HepG2 (cell line): ENCODE results near the gene EIF5B. TPM values are rescaled to one million over a fixed set of nuclear protein-coding genes. Genes with fewer than 3 reads are reported as not detected.

Source experiments
- ATAC-seq: fragments of 200-7000 bp; cut with Tn5 transposase; 3 replicates; pipeline ENCODE4 v1.9.1; 2020; ENCODE audit warnings: mild to moderate bottlenecking, moderate library complexity
- BruUV-seq: library from RNA; stranded (reverse); fragments of 400-500 nt; replicated peaks from 2 replicates; lab custom pipeline; 2021; lab: Mats Ljungman, UMichigan
- CTCF ChIA-PET: fragments of 300-600 bp; formaldehyde crosslinking; extraction: SDS; loops from one replicate; lab custom pipeline; 2021; ENCODE audit warnings: low total read pairs, inconsistent platforms, low intra/inter-chr PET ratio; lab: Yijun Ruan, JAX
- POLR2A ChIA-PET: fragments of 350-600 bp; sonication (Branson Sonifier 250); formaldehyde crosslinking; loops from one replicate; lab custom pipeline; 2020; ENCODE audit warnings: antibody characterized with exemption, inconsistent platforms; lab: Yijun Ruan, JAX
- DNase-seq: peaks from one replicate; pipeline ENCODE4 v3.0.0-alpha.2; 2015; ENCODE audit warnings: low spot score
- FAIRE-seq: peaks from 3 replicates; lab custom pipeline; 2011; peaks lifted over from hg19 to GRCh38; lab: Jason Lieb, UNC
- H2AFZ ChIP-seq: one replicate; pipeline ENCODE4 v1.6.1; 2011; ENCODE audit warnings: low read length, inconsistent platforms
- H3K27ac ChIP-seq: fragments of 300-600 bp; 3 replicates; pipeline ENCODE4 v1.8.0; 2011; ENCODE audit warnings: mixed run types, mild to moderate bottlenecking, mixed read lengths, low read length, inconsistent platforms; ENCODE audit not compliant: insufficient read depth; ENCODE audit errors: extremely low read length
- H3K27me3 ChIP-seq, 2 experiments: fragments of 200-600 bp in 1 of 2; 2 replicates in 1 of 2; 3 replicates in 1 of 2; pipeline versions ENCODE4 v1.6.0 to v1.8.0; 2011; ENCODE audit warnings: low read length in 2 of 2, mild to moderate bottlenecking in 2 of 2, moderate library complexity in 2 of 2, inconsistent platforms in 1 of 2; ENCODE audit not compliant: insufficient read depth in 2 of 2, control insufficient read depth in 1 of 2
- H3K36me3 ChIP-seq, 2 experiments: fragments of 200-600 bp in 1 of 2; replicated peaks in 1 of 2; 2 replicates in 1 of 2; 3 replicates in 1 of 2; pipeline versions ENCODE4 v1.5.1 to v1.8.0; 2011; ENCODE audit warnings: low read length in 2 of 2, inconsistent platforms in 1 of 2; ENCODE audit not compliant: insufficient read depth in 2 of 2, control insufficient read depth in 1 of 2
- H3K4me1 ChIP-seq: 2 replicates; pipeline ENCODE4 v1.5.1; 2012; ENCODE audit warnings: low read length, inconsistent platforms; ENCODE audit not compliant: insufficient read depth
- H3K4me2 ChIP-seq: 2 replicates; pipeline ENCODE4 v1.6.0; 2011; ENCODE audit warnings: low read depth, low read length, inconsistent platforms
- H3K4me3 ChIP-seq, 3 experiments: fragments of 200-600 bp in 1 of 3; sonication (generic), shearing (Covaris generic) in 1 of 3; replicated peaks in 1 of 3; 2 replicates each; pipeline ENCODE4 v1.5.1; 2011 to 2016; ENCODE audit warnings: low read length in 3 of 3, inconsistent platforms in 2 of 3, low read depth in 2 of 3, mild to moderate bottlenecking in 2 of 3, control low read depth in 1 of 3, mixed read lengths in 1 of 3; ENCODE audit not compliant: insufficient read depth in 1 of 3
- H3K79me2 ChIP-seq: one replicate; pipeline ENCODE4 v1.6.1; 2011; ENCODE audit warnings: low read length, inconsistent platforms; ENCODE audit not compliant: insufficient read depth
- H3K9ac ChIP-seq: 2 replicates; pipeline ENCODE4 v1.6.0; 2011; ENCODE audit warnings: mild to moderate bottlenecking, low read depth, low read length, inconsistent platforms; ENCODE audit not compliant: insufficient read depth
- H3K9me3 ChIP-seq: 2 replicates; pipeline ENCODE4 v1.5.1; 2012; ENCODE audit warnings: mild to moderate bottlenecking, low read length
- H4K20me1 ChIP-seq: 2 replicates; pipeline ENCODE4 v1.6.0; 2011; ENCODE audit warnings: inconsistent platforms, mild to moderate bottlenecking, low read length, moderate library complexity; ENCODE audit not compliant: insufficient read depth
- MEIS2 ChIP-seq: sonication (generic); formaldehyde crosslinking; IDR thresholded peaks from 2 replicates; pipeline ENCODE4 v1.9.0; 2021; ENCODE audit warnings: mild to moderate bottlenecking, missing genetic modification reagents
- PLRG1 ChIP-seq: fragments of 450-650 bp; conservative IDR thresholded peaks from 2 replicates; pipeline ENCODE4 v1.6.1; 2016
- RELA ChIP-seq: sonication (generic); formaldehyde crosslinking; IDR thresholded peaks from 2 replicates; pipeline ENCODE4 v1.4.0; 2020; ENCODE audit warnings: missing genetic modification reagents
- SIX1 ChIP-seq: sonication (generic); formaldehyde crosslinking; IDR thresholded peaks from 2 replicates; pipeline ENCODE4 v1.4.0; 2020; ENCODE audit warnings: missing genetic modification reagents, borderline replicate concordance
- SOX13 ChIP-seq, 3 experiments: fragments of 450-650 bp in 1 of 3; sonication (generic) in 1 of 3; formaldehyde crosslinking in 1 of 3; IDR thresholded peaks in 2 of 3; conservative IDR thresholded peaks in 1 of 3; 2 replicates each; pipeline versions ENCODE4 v1.5.0 to v1.6.1; 2016 to 2020; ENCODE audit warnings: antibody characterized with exemption in 1 of 3, mild to moderate bottlenecking in 1 of 3, missing compliant biosample characterization in 1 of 3, missing genetic modification reagents in 1 of 3, moderate library complexity in 1 of 3
- WGBS: methylation state at CpG from one replicate; pipeline ENCODE4 v1.1.6; 2017; ENCODE audit warnings: low lambda C conversion rate; 5-methylcytosine and 5-hydroxymethylcytosine counted together
- in situ Hi-C: cut with HindIII; loops from 2 replicates; pipeline ENCODE4 v1.10.0; 2017; ENCODE audit warnings: low pct_unique_long_range_greater_than_20kb; ENCODE audit not compliant: extremely low pct_ligation_motif_present
- intact Hi-C: fragments of 100-400 bp; cut with micrococcal nuclease; formaldehyde crosslinking; loops from one replicate; pipeline ENCODE4 v1.10.0; 2022; ENCODE audit not compliant: unreplicated experiment
- polyA plus RNA-seq, 8 experiments: library from polyadenylated mRNA; depleted of rRNA in 3 of 8; stranded (reverse) in 7 of 8; unstranded in 1 of 8; fragments of >200 nt; fragmentation: Illumina TruSeq in 4 of 8; extraction: Trizol in 4 of 8; gene quantifications; 2 replicates each; pipeline versions ENCODE4 v1.2.1 to v1.2.3, GENCODE V29; 2011 to 2016; ENCODE audit warnings: low read depth in 4 of 8, missing spikeins in 1 of 8, mixed read lengths in 1 of 8; ENCODE audit not compliant: insufficient read depth in 1 of 8
- total RNA-seq, 5 experiments: library from RNA; depleted of rRNA; stranded (reverse); fragments of >200 nt; fragmentation: Illumina TruSeq; extraction: Trizol; gene quantifications; 2 replicates each; pipeline ENCODE4 v1.2.3, GENCODE V29; 2016; ENCODE audit warnings: low read depth in 1 of 5
- TF ChIP-seq, protein P1 (sequence below): sonication (generic); formaldehyde crosslinking; IDR thresholded peaks from 2 replicates; pipeline ENCODE4 v1.5.1; 2020; ENCODE audit warnings: mild to moderate bottlenecking, missing genetic modification reagents, borderline replicate concordance
- TF ChIP-seq, protein P2 (sequence below): sonication (generic); formaldehyde crosslinking; IDR thresholded peaks from 2 replicates; pipeline ENCODE4 v1.4.0; 2020; ENCODE audit warnings: mild to moderate bottlenecking, missing genetic modification reagents

The EIF5B gene
- total and polyA plus RNA-seq, 2 of the 13 experiments (the other 11 are each of a cell fraction or from before 2014, with no cell fraction given): 8.8 to 32.1 TPM

DNA sequence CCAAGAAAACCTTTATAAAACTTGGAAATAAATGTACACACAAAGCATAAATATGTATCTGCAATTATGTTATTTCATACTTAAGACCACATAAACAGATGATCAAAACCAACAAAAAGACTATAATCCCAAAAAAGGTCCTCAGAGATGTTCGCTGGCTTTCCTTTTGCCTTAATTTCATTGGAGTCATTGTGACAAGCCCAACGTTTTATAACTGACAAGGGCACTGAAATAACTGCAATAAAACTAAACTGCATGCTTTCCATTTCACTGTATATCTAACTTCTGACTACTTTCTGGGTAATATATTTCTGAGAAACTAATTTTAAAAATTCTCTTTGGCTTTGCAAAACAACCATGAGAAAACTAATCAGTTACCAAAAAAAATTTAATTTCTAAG lies 96.2 kb downstream of the EIF5B start:
- no peak for FAIRE-seq
- intact Hi-C loops (loop anchor here (5.0 kb wide), 1 partner anchor 1084 kb away; no protein-coding TSS in a partner anchor), in situ Hi-C loops (no loop called here)
- WGBS: 88% methylated on average over 2 of the region's 2 CpGs
- Histone ChIP-seq H2AFZ (no peak overlapping the region), H3K27ac (no peak overlapping the region), H3K36me3 (peaks cover 13 to 71% of the 10 kb centered on the region in 2 experiments), H3K27me3 (no peaks in the 10 kb centered on the region), H3K4me3 (no peak overlapping the region), H4K20me1 (no peaks in the 10 kb centered on the region), H3K4me1 (no peaks in the 10 kb centered on the region), H3K9me3 (no peaks in the 10 kb centered on the region), H3K4me2 (no peak overlapping the region), H3K9ac (no peak overlapping the region), H3K79me2 (no peaks in the 10 kb centered on the region)
- no peak for DNase-seq
- ATAC-seq: no peak
- TF ChIP-seq, protein P1, sequence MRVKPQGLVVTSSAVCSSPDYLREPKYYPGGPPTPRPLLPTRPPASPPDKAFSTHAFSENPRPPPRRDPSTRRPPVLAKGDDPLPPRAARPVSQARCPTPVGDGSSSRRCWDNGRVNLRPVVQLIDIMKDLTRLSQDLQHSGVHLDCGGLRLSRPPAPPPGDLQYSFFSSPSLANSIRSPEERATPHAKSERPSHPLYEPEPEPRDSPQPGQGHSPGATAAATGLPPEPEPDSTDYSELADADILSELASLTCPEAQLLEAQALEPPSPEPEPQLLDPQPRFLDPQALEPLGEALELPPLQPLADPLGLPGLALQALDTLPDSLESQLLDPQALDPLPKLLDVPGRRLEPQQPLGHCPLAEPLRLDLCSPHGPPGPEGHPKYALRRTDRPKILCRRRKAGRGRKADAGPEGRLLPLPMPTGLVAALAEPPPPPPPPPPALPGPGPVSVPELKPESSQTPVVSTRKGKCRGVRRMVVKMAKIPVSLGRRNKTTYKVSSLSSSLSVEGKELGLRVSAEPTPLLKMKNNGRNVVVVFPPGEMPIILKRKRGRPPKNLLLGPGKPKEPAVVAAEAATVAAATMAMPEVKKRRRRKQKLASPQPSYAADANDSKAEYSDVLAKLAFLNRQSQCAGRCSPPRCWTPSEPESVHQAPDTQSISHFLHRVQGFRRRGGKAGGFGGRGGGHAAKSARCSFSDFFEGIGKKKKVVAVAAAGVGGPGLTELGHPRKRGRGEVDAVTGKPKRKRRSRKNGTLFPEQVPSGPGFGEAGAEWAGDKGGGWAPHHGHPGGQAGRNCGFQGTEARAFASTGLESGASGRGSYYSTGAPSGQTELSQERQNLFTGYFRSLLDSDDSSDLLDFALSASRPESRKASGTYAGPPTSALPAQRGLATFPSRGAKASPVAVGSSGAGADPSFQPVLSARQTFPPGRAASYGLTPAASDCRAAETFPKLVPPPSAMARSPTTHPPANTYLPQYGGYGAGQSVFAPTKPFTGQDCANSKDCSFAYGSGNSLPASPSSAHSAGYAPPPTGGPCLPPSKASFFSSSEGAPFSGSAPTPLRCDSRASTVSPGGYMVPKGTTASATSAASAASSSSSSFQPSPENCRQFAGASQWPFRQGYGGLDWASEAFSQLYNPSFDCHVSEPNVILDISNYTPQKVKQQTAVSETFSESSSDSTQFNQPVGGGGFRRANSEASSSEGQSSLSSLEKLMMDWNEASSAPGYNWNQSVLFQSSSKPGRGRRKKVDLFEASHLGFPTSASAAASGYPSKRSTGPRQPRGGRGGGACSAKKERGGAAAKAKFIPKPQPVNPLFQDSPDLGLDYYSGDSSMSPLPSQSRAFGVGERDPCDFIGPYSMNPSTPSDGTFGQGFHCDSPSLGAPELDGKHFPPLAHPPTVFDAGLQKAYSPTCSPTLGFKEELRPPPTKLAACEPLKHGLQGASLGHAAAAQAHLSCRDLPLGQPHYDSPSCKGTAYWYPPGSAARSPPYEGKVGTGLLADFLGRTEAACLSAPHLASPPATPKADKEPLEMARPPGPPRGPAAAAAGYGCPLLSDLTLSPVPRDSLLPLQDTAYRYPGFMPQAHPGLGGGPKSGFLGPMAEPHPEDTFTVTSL (CRISPR knock-in tag): no peak
- TF ChIP-seq MEIS2: no peak
- TF ChIP-seq RELA (CRISPR knock-in tag): no peak
- no peak for TF ChIP-seq PLRG1
- TF ChIP-seq SIX1 (CRISPR knock-in tag): no peak
- TF ChIP-seq, protein P2, sequence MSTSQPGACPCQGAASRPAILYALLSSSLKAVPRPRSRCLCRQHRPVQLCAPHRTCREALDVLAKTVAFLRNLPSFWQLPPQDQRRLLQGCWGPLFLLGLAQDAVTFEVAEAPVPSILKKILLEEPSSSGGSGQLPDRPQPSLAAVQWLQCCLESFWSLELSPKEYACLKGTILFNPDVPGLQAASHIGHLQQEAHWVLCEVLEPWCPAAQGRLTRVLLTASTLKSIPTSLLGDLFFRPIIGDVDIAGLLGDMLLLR (CRISPR knock-in tag): no peak
- TF ChIP-seq SOX13 (IDR thresholded peaks at IDR 0.05): no peak
- TF ChIP-seq SOX13 (CRISPR knock-in tag; conservative IDR thresholded peaks at IDR 0.05 in 1 of 2, IDR thresholded peaks at IDR 0.05 in 1 of 2): no peak
- POLR2A ChIA-PET: no interaction called here
- CTCF ChIA-PET: no interaction called here
- no TSS peak for BruUV-seq
